Measurements from ENCODE around the gene GRIP2.

DNA sequence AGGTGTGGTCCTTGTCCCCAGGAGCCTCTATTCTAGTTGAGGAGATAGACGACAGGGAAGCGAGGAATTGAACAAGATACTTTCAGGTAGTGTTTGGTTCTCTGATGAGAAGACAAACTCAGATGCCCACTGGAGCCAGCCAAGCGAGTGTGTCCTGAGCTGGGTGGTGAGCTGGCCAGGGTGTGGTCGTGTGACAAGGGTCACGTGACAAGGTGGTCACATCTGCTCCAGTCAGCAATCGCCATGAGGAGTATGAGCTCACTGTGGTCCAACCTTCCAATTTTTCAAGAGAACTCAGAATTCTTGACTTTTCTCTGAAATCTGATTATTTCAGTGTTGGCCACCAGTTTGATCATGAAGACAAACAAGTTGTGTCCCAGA, 98.2 kb downstream of the GRIP2 start:
- TF ChIP-seq EZH2 (IDR thresholded peaks at IDR 0.05; ENCODE audit: low read length) = no peak
- TF ChIP-seq, protein P1, sequence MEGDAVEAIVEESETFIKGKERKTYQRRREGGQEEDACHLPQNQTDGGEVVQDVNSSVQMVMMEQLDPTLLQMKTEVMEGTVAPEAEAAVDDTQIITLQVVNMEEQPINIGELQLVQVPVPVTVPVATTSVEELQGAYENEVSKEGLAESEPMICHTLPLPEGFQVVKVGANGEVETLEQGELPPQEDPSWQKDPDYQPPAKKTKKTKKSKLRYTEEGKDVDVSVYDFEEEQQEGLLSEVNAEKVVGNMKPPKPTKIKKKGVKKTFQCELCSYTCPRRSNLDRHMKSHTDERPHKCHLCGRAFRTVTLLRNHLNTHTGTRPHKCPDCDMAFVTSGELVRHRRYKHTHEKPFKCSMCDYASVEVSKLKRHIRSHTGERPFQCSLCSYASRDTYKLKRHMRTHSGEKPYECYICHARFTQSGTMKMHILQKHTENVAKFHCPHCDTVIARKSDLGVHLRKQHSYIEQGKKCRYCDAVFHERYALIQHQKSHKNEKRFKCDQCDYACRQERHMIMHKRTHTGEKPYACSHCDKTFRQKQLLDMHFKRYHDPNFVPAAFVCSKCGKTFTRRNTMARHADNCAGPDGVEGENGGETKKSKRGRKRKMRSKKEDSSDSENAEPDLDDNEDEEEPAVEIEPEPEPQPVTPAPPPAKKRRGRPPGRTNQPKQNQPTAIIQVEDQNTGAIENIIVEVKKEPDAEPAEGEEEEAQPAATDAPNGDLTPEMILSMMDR (optimal IDR thresholded peaks at IDR 0.05 in 1 of 3, IDR thresholded peaks at IDR 0.05 in 1 of 3, conservative IDR thresholded peaks at IDR 0.05 in 1 of 3; ENCODE audit: extremely low read depth in 1 of 3, insufficient read depth in 2 of 3, low read length in 3 of 3) = no peak
